Kidney (tissue), 14 donors: ENCODE data around the gene CD300E. TPM values are rescaled to one million over a fixed set of nuclear protein-coding genes. Genes with fewer than 3 reads are reported as not detected.

Experiments used
- DNase-seq, 5 donors: peaks; one replicate each; pipeline ENCODE4 v3.0.0-alpha.2; 2013 to 2020
- FAIRE-seq: peaks from 2 replicates; lab custom pipeline; 2012; peaks lifted over from hg19 to GRCh38; lab: Jason Lieb, UNC
- H3K27ac ChIP-seq, 2 donors: one replicate each; pipeline ENCODE4 v1.7.0; 2013; ENCODE audit warnings: low read depth in 2 of 2, low read length in 2 of 2, inconsistent platforms in 1 of 2
- H3K27me3 ChIP-seq: one replicate; pipeline ENCODE4 v1.7.1; 2013; ENCODE audit warnings: low read length, inconsistent platforms; ENCODE audit not compliant: control insufficient read depth, insufficient read depth
- H3K36me3 ChIP-seq, 3 donors: one replicate each; pipeline versions ENCODE4 v1.7.0 to v1.7.1; 2013; ENCODE audit warnings: low read length in 3 of 3, control low read depth in 1 of 3, inconsistent platforms in 1 of 3; ENCODE audit not compliant: insufficient read depth in 3 of 3, control insufficient read depth in 2 of 3
- H3K4me1 ChIP-seq, 3 donors: one replicate each; pipeline versions ENCODE4 v1.7.0 to v1.7.1; 2013; ENCODE audit warnings: low read length in 3 of 3, inconsistent platforms in 1 of 3, low read depth in 1 of 3; ENCODE audit not compliant: control insufficient read depth in 2 of 3, insufficient read depth in 2 of 3
- H3K4me3 ChIP-seq, 3 donors: one replicate each; pipeline versions ENCODE4 v1.7.0 to v1.8.1; 2013; ENCODE audit warnings: low read length in 3 of 3, control low read depth in 1 of 3, inconsistent platforms in 1 of 3
- H3K9ac ChIP-seq, 3 donors: one replicate each; pipeline versions ENCODE4 v1.7.0 to v1.7.1; 2013; ENCODE audit warnings: low read length in 3 of 3, control low read depth in 1 of 3, inconsistent platforms in 1 of 3
- H3K9me3 ChIP-seq, 3 donors: one replicate each; pipeline versions ENCODE4 v1.7.0 to v1.7.1; 2013; ENCODE audit warnings: low read length in 3 of 3, control low read depth in 1 of 3, inconsistent platforms in 1 of 3; ENCODE audit not compliant: control insufficient read depth in 2 of 3, insufficient read depth in 1 of 3
- intact Hi-C: fragments of 100-400 bp; cut with DNase I; formaldehyde crosslinking; loops from one replicate; pipeline ENCODE4 v1.11.1; 2022
- polyA plus RNA-seq: library from polyadenylated mRNA; stranded (reverse); fragments of 350-450 nt; fragmentation: Illumina TruSeq; extraction: RNeasy Lipid Tissue Mini Kit (QIAGEN cat#74804); gene quantifications from one replicate; pipeline ENCODE4 v1.2.3, GENCODE V29; 2014; ENCODE audit warnings: low read depth, low replicate concordance; ENCODE audit not compliant: insufficient read depth
- total RNA-seq: library from RNA; stranded (reverse); fragmentation: NEBNext Ultra II Directional; extraction: Animal tissue kit (Norgen Biotek cat#: 25700); gene quantifications from one replicate; pipeline ENCODE4 v1.2.1, GENCODE V29; 2021
- TF ChIP-seq, protein P1 (sequence below): IDR thresholded peaks from 3 replicates; pipeline ENCODE4 v1.5.1; 2012; ENCODE audit warnings: mild to moderate bottlenecking, moderate library complexity, borderline replicate concordance; ENCODE audit not compliant: insufficient read depth; ENCODE audit errors: extremely low read depth
- donor health status: control.
- donor health status: control.
- donor health status: control.
- donor health status: control.
- donor health status: control.
- donor health status: DM: yes; HTN: yes; CAD: no.
- donor health status: Normal renal cell carcinoma (clear cell type).

Gene CD300E
- total and polyA plus RNA-seq, 2 donors from 2014 or later = 0.39 to 2.5 TPM

DNA sequence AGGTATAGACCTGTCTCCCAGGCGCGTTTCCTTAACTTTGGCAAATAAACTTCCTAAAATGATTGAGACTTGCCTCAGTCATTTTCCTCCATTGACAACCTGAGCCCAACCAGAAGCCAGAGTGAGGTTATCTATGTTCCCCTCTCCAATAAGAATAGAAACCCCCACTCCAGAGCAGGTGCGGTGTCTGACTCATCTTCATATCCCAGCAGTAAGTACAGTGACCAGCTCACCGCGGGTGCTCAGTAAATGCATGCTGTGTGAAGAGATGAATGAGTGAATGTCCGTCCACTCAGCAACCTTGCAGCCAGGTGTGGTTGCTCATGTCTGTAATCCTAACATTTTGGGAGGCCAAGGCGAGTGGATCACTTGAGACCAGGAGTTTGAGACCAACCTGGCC, 19.5 kb upstream of the CD300E start:
- Histone ChIP-seq H3K4me3 (no peak overlapping the region), H3K27ac (no peak overlapping the region), H3K9me3 (no peaks in the 10 kb centered on the region), H3K9ac (no peak overlapping the region), H3K27me3 (no peaks in the 10 kb centered on the region), H3K4me1 (no peaks in the 10 kb centered on the region), H3K36me3 (no peaks in the 10 kb centered on the region)
- no peak for DNase-seq
- intact Hi-C loops = no loop called here
- TF ChIP-seq, protein P1, sequence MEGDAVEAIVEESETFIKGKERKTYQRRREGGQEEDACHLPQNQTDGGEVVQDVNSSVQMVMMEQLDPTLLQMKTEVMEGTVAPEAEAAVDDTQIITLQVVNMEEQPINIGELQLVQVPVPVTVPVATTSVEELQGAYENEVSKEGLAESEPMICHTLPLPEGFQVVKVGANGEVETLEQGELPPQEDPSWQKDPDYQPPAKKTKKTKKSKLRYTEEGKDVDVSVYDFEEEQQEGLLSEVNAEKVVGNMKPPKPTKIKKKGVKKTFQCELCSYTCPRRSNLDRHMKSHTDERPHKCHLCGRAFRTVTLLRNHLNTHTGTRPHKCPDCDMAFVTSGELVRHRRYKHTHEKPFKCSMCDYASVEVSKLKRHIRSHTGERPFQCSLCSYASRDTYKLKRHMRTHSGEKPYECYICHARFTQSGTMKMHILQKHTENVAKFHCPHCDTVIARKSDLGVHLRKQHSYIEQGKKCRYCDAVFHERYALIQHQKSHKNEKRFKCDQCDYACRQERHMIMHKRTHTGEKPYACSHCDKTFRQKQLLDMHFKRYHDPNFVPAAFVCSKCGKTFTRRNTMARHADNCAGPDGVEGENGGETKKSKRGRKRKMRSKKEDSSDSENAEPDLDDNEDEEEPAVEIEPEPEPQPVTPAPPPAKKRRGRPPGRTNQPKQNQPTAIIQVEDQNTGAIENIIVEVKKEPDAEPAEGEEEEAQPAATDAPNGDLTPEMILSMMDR = no peak
- no peak for FAIRE-seq

DNA sequence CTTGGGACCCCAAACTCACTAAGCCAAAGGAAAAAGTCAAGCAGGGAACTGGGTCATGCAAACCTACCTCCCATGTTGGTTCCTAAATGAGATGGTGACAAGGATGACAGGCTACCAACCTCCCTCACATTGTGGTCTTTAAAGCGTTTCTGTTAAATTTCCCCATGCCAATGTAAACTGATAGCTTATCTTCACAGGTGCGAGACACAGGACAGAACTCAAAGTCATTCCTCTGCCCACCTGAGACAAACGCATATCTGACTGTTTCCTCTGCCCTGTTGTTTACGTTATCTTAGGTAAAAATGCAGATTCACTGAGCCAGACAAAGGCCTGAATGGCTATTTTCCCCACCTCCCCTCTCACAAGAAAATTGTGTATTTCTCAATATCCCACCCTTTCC, 19.0 kb upstream of the CD300E start:
- H3K27me3 ChIP-seq = no peaks in the 10 kb centered on the region
- TF ChIP-seq, protein P1 = no peak
- no peak for FAIRE-seq
- no peak overlapping the region for H3K4me3 ChIP-seq
- no peaks in the 10 kb centered on the region for H3K4me1 ChIP-seq
- H3K9me3 ChIP-seq = no peaks in the 10 kb centered on the region
- DNase-seq = no peak
- no peaks in the 10 kb centered on the region for H3K36me3 ChIP-seq
- H3K27ac ChIP-seq = no peak overlapping the region
- H3K9ac ChIP-seq = no peak overlapping the region
- intact Hi-C loops = no loop called here

DNA sequence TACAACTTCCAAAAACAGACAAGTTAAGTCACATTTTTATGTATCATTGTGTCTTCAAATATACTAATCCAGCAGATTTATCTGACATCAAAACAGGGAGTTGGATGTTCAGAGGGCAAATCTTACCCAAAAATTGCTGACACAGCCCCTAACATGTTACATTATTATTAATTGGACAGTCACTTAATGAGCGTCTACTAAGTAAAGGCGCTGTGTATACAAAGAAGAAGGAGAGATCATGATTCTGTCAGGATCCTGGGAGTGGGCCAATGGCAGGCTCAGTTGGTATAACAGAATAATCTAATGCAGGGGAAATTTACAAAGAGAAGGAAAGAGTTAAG, 18.4 kb upstream of the CD300E start:
- H3K9me3 ChIP-seq = no peaks in the 10 kb centered on the region
- no peak for FAIRE-seq
- no peak overlapping the region for H3K4me3 ChIP-seq
- no peaks in the 10 kb centered on the region for H3K36me3 ChIP-seq
- no peaks in the 10 kb centered on the region for H3K4me1 ChIP-seq
- TF ChIP-seq, protein P1 = no peak
- H3K27me3 ChIP-seq = no peaks in the 10 kb centered on the region
- intact Hi-C loops = no loop called here
- no peak overlapping the region for H3K9ac ChIP-seq
- H3K27ac ChIP-seq = no peak overlapping the region
- DNase-seq = no peak

DNA sequence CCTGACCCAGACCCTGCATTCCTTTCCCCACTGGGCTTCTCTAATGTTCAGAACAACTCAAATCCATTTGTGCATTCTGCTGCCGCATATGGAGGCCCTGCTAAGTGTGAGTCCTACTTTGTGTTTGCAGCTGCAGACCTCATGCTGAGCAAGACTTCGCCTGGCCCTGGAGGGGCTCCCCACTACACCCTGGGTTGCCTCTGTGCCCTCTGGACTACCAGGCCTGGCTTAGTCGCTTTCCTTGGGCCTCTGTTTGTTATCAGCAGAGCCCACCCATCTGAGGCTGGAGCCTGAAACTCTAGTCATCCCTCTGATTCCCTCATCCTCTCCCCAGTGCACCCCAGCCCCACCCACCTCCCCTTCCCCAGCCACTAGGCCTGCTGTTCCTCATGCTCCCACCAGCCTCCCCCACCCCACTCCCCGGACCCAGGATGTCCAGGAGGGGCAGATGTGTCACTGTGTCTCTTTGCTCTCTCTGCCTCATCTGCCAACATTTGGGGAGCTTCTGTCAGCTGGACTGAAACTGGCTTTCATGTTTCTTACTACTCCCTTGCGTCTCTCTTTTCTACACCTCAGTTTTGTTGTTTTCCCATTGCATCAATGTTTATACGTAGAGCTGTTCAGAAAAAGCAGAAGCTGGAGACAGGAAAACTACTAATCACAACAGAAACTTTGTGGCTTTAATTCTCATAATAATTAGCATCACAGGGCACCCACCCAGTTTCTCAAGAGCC, 17.9 kb upstream of the CD300E start:
- Histone ChIP-seq H3K36me3 (no peaks in the 10 kb centered on the region), H3K27ac (no peak overlapping the region), H3K27me3 (no peaks in the 10 kb centered on the region), H3K9ac (no peak overlapping the region), H3K4me1 (no peaks in the 10 kb centered on the region), H3K9me3 (no peaks in the 10 kb centered on the region), H3K4me3 (no peak overlapping the region)
- DNase-seq = no peak
- intact Hi-C loops = no loop called here
- TF ChIP-seq, protein P1 = no peak
- FAIRE-seq = no peak
